GM12878 (cell line): ENCODE results near the gene STKLD1.

Experiments used
- BHLHE40 ChIP-seq, 2 experiments: fragments of 450-650 bp in 1 of 2; IDR thresholded peaks; 2 replicates each; pipeline ENCODE4 v1.6.1; 2011 to 2017; ENCODE audit warnings: low read depth in 2 of 2, borderline replicate concordance in 1 of 2, improper control_type of control experiment in 1 of 2, low read length in 1 of 2, mild to moderate bottlenecking in 1 of 2
- CHD2 ChIP-seq: IDR thresholded peaks from 2 replicates; pipeline ENCODE4 v1.6.1; 2011; ENCODE audit warnings: low read depth, low read length, improper control_type of control experiment, borderline replicate concordance
- GABPA ChIP-seq: IDR thresholded peaks from 2 replicates; pipeline ENCODE4 v1.6.1; 2014; ENCODE audit warnings: antibody characterized with exemption, low read depth, mild to moderate bottlenecking, inconsistent platforms
- KLF5 ChIP-seq: fragments of 450-650 bp; IDR thresholded peaks from 2 replicates; pipeline ENCODE4 v1.6.1; 2014; ENCODE audit warnings: mild to moderate bottlenecking; ENCODE audit not compliant: partially characterized antibody
- NKRF ChIP-seq: fragments of 450-650 bp; conservative IDR thresholded peaks from 2 replicates; pipeline ENCODE4 v1.6.1; 2017; ENCODE audit warnings: mild to moderate bottlenecking, moderate library complexity
- NRF1 ChIP-seq: conservative IDR thresholded peaks from 2 replicates; pipeline ENCODE4 v1.6.1; 2011; ENCODE audit warnings: mild to moderate bottlenecking, low read depth, low read length, improper control_type of control experiment
- PKNOX1 ChIP-seq: fragments of 450-650 bp; IDR thresholded peaks from 2 replicates; pipeline ENCODE4 v1.6.1; 2016; ENCODE audit warnings: mild to moderate bottlenecking
- POLR2A ChIP-seq: IDR thresholded peaks from 2 replicates; pipeline ENCODE4 v1.6.1; 2011; ENCODE audit warnings: low read depth, mild to moderate bottlenecking, low read length
- PRDM15 ChIP-seq: fragments of 450-650 bp; formaldehyde crosslinking; IDR thresholded peaks from 2 replicates; pipeline ENCODE4 v1.4.0; 2020; ENCODE audit warnings: mild to moderate bottlenecking, moderate library complexity
- SIN3A ChIP-seq: IDR thresholded peaks from 2 replicates; pipeline ENCODE4 v1.6.1; 2012; ENCODE audit warnings: low read depth, low read length, improper control_type of control experiment
- ZNF207 ChIP-seq: fragments of 450-650 bp; IDR thresholded peaks from 2 replicates; pipeline ENCODE4 v1.6.1; 2014; ENCODE audit warnings: antibody characterized with exemption, mild to moderate bottlenecking, borderline replicate concordance

- TF ChIP-seq ZNF207 (no peak), NKRF (no peak), KLF5 (no peak), NRF1 (no peak), CHD2 (no peak), SIN3A (no peak), PKNOX1 (no peak), GABPA (no peak), POLR2A (no peak), PRDM15 (CRISPR knock-in tag) (no peak), BHLHE40 (IDR thresholded peaks at IDR 0.05; ENCODE audit: borderline replicate concordance in 1 of 2, low read depth in 2 of 2, low read length in 1 of 2) (no peak)
Observed at GRCh38 chr9:133454325-133454724, 78.2 kb downstream of the STKLD1 start.
